ENCODE results near the gene LY86. TPM values are rescaled to one million over a fixed set of nuclear protein-coding genes. Genes with fewer than 3 reads are reported as not detected.

LY86 gene
- total RNA-seq, 1 donor from 2014 or later, result not detected

DNA sequence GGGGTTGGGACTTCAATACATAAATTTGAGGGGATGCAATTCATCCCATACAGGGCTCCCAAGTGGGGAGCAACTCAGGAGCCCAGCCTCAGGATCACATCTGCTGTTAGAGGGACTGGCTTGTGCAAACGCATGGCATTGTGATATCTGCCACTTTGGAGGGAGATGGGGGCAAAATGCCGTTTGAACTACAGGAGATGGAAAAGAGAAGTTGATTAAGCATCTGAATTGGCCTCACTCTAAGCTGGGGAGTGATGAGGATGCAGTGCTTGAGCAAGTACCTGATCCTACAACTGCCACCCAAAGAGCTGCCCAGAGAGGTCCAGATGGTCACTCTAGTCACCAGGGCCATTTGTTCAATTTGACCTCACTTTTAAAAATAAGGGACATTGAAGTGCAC, 2.0 kb downstream of the LY86 start:
- peaks cover 10% of the 10 kb centered on the region for H3K4me1 Mint-ChIP-seq (ENCODE audit: low read depth, unreplicated experiment)
- no peak for DNase-seq
- no peak overlapping the region for H3K4me3 Mint-ChIP-seq (ENCODE audit: unreplicated experiment)

DNA sequence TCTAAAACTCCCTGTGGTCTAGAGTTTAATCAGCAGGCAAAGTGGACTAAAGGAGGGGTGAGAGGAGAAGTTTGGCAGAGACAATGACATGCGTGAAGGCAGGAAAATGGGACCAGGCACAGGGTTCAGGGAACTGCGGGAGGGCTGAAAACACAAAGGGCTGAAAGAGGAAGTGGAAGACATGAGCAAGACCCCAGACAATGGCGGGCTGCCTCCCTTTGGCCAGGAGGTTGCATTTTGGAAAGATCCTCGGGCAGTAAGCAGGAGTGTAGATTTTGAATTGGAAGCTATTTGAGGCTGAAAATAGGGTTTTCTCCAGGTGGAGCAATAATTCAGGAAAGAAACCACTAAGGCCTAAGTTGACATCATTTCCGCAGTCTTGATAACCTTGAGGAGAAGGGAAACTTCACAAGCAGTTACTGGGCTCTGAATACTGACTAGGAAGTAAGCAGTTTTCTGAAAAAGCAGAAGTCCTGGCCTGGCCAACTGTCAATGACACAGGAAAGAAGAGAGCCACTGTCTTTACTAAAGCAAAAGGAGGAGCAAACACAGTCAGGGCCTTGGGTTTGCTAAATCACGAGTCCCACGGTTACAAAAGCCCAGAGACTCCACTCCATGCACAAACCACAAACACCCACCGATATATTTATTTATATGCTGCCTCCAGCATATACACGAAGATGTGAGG, 3.4 kb downstream of the LY86 start:
- no peaks in the 10 kb centered on the region for H3K36me3 Mint-ChIP-seq (ENCODE audit: unreplicated experiment)
- H3K4me1 Mint-ChIP-seq (ENCODE audit: low read depth, unreplicated experiment), result peaks cover 13% of the 10 kb centered on the region
- H3K27ac Mint-ChIP-seq (ENCODE audit: unreplicated experiment), result no peak overlapping the region

More for the DNA sequence above, 2.0 kb downstream of the LY86 start:
- TF ChIP-seq, protein P1, sequence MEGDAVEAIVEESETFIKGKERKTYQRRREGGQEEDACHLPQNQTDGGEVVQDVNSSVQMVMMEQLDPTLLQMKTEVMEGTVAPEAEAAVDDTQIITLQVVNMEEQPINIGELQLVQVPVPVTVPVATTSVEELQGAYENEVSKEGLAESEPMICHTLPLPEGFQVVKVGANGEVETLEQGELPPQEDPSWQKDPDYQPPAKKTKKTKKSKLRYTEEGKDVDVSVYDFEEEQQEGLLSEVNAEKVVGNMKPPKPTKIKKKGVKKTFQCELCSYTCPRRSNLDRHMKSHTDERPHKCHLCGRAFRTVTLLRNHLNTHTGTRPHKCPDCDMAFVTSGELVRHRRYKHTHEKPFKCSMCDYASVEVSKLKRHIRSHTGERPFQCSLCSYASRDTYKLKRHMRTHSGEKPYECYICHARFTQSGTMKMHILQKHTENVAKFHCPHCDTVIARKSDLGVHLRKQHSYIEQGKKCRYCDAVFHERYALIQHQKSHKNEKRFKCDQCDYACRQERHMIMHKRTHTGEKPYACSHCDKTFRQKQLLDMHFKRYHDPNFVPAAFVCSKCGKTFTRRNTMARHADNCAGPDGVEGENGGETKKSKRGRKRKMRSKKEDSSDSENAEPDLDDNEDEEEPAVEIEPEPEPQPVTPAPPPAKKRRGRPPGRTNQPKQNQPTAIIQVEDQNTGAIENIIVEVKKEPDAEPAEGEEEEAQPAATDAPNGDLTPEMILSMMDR (IDR thresholded peaks at IDR 0.05; ENCODE audit: partially characterized antibody, unreplicated experiment), result no peak
- Mint-ChIP-seq H3K9me3 (ENCODE audit: unreplicated experiment) (peaks cover 9% of the 10 kb centered on the region), H3K27ac (ENCODE audit: unreplicated experiment) (no peak overlapping the region), H3K36me3 (ENCODE audit: unreplicated experiment) (no peaks in the 10 kb centered on the region), H3K27me3 (ENCODE audit: unreplicated experiment) (peaks cover 4% of the 10 kb centered on the region)

DNA sequence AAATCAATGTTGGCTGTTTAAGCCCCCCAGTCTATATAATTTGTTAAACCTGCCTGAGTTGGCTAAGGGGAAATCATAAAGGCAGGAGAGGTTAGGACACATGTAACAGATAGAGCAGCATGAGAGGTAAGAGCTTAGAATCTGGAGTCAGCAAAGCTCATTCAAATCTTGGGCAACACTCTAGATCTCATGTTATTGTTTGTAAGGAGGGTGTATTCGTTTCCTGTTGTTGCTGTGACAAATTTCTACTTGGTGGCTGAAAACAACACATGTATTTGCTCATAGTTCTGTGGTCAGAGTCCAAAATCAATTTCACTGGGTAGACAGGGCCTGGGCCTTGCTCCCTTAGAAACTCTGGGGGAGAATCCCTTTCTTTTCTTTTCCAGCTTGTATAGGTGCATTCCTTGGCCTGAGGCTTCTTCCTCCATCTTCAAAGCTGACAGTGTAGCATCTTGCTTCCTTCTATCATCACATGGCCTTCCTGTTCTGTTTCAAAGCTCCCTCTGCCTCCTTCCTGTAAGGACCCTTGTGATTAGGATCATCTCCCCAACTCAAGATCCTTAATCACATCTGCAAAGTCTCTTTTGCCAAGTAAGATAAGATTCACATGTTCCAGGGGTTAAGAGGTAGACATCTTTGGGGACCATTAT, 4.4 kb downstream of the LY86 start:
- Mint-ChIP-seq H3K9me3 (ENCODE audit: unreplicated experiment) (peaks cover 3% of the 10 kb centered on the region), H3K36me3 (ENCODE audit: unreplicated experiment) (no peaks in the 10 kb centered on the region), H3K4me3 (ENCODE audit: unreplicated experiment) (no peak overlapping the region), H3K27ac (ENCODE audit: unreplicated experiment) (no peak overlapping the region), H3K4me1 (ENCODE audit: low read depth, unreplicated experiment) (peaks cover 4% of the 10 kb centered on the region), H3K27me3 (ENCODE audit: unreplicated experiment) (peaks cover 5% of the 10 kb centered on the region)
- TF ChIP-seq, protein P1 (IDR thresholded peaks at IDR 0.05; ENCODE audit: partially characterized antibody, unreplicated experiment), result no peak
- DNase-seq, result no peak

More for the DNA sequence above, 3.4 kb downstream of the LY86 start:
- TF ChIP-seq, protein P1 (IDR thresholded peaks at IDR 0.05; ENCODE audit: partially characterized antibody, unreplicated experiment), result no peak
- Mint-ChIP-seq H3K27me3 (ENCODE audit: unreplicated experiment) (peaks cover 5% of the 10 kb centered on the region), H3K9me3 (ENCODE audit: unreplicated experiment) (peaks cover 7% of the 10 kb centered on the region), H3K4me3 (ENCODE audit: unreplicated experiment) (no peak overlapping the region)
- no peak for DNase-seq

DNA sequence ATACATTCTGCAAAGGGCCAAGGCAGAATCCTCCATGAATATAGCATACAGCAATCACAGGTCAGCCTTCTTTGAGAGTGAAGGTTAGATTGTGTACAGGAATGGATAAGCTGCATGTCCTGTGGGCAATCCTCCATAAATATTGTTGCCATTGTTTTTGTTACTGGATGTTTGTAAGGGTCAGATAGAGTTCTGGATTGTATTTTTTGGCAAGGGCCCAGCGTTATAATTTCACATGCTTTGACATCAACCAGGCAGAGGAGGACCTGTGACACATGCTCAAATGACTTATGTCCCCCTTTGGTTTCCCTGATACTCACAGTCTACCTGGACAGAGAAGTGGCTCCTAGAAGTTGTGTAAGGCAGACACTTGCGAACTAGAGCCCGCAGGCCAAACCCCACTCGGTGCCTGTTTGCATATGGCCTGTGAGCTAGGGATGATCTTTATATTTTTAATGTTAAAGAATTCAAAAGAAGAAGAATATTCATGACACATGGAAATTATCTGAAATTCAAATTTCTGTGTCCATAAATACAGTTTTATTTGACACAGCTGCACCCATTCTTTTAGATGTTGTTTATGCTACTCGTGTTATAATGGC, 5.4 kb downstream of the LY86 start:
- Mint-ChIP-seq H3K4me3 (ENCODE audit: unreplicated experiment) (no peak overlapping the region), H3K9me3 (ENCODE audit: unreplicated experiment) (peaks cover 1% of the 10 kb centered on the region), H3K4me1 (ENCODE audit: low read depth, unreplicated experiment) (peaks cover 4% of the 10 kb centered on the region), H3K27ac (ENCODE audit: unreplicated experiment) (no peak overlapping the region), H3K36me3 (ENCODE audit: unreplicated experiment) (no peaks in the 10 kb centered on the region), H3K27me3 (ENCODE audit: unreplicated experiment) (peaks cover 5% of the 10 kb centered on the region)
- no peak for DNase-seq
- TF ChIP-seq, protein P1 (IDR thresholded peaks at IDR 0.05; ENCODE audit: partially characterized antibody, unreplicated experiment), result no peak

DNA sequence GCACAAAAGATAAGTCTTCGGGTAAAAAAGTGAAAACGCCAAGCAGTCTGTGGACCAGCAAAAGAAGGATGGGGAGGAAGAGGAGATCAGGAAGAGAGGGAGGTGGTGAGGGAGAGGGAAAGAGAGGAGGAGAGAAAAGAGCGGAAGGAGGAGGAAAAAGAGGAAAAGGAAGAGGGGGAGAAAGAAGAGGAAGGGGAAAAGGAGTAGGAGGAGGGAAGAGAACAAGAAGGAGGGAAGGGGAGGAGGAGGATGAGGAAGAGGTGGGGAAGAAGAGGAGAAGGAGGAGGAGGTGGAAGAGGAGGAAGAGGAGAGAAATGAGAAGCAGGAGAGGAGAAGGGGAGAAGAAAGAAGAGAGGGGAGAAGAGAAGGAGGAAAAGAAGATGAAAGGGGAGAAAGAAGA, 6.5 kb downstream of the LY86 start:
- DNase-seq, result no peak
- peaks cover 1% of the 10 kb centered on the region for H3K9me3 Mint-ChIP-seq (ENCODE audit: unreplicated experiment)
- peaks cover 5% of the 10 kb centered on the region for H3K27me3 Mint-ChIP-seq (ENCODE audit: unreplicated experiment)
- H3K27ac Mint-ChIP-seq (ENCODE audit: unreplicated experiment), result no peak overlapping the region
- H3K4me1 Mint-ChIP-seq (ENCODE audit: low read depth, unreplicated experiment), result peaks cover 4% of the 10 kb centered on the region
- H3K36me3 Mint-ChIP-seq (ENCODE audit: unreplicated experiment), result no peaks in the 10 kb centered on the region
- TF ChIP-seq, protein P1 (IDR thresholded peaks at IDR 0.05; ENCODE audit: partially characterized antibody, unreplicated experiment), result no peak
- H3K4me3 Mint-ChIP-seq (ENCODE audit: unreplicated experiment), result no peak overlapping the region
